Esophagus muscularis mucosa (tissue), 4 donors: ENCODE measurements around the gene UBASH3B.

ENCODE experiments used
- EP300 ChIP-seq: sonication (generic); formaldehyde crosslinking; IDR thresholded peaks from one replicate; pipeline ENCODE4 v1.6.1; 2017; ENCODE audit warnings: antibody characterized with exemption
- POLR2A ChIP-seq: fragments of 450-650 bp; IDR thresholded peaks from one replicate; pipeline ENCODE4 v1.6.1; 2017; ENCODE audit warnings: antibody characterized with exemption, moderate library complexity, mild to moderate bottlenecking, low read depth
- POLR2AphosphoS5 ChIP-seq, 2 donors: sonication (generic); formaldehyde crosslinking; IDR thresholded peaks; one replicate each; pipeline ENCODE4 v1.6.1; 2017; ENCODE audit warnings: antibody characterized with exemption in 2 of 2
- TF ChIP-seq, protein P1 (sequence below), 3 experiments: fragments of 200-600 bp in 2 of 3; fragments of 450-650 bp in 1 of 3; sonication (generic) in 2 of 3; IDR thresholded peaks; one replicate each; pipeline ENCODE4 v1.5.1; 2017 to 2019; ENCODE audit warnings: antibody characterized with exemption in 3 of 3, mild to moderate bottlenecking in 2 of 3, moderate library complexity in 1 of 3

DNA sequence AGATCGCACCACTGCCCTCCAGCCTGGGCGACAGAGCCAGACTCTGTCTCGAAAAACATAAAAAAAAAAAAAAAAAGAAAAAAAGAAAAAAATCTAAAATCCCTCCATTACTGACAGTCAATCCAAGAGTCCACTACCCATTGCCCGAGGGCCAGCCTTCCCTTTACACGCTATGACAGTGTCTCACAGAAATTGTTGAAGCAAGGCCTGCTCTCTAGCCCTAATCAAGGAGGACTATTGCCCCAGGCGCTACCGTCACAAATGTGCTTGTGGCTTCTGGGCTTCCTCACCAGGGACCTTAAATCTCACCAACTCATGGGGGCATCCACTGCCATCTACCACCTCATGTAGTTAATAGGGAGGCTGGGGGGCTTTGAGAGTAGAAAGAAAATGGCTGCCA is 49.9 kb downstream of the UBASH3B start:
- TF ChIP-seq POLR2AphosphoS5 (IDR thresholded peaks at IDR 0.05): no peak
- TF ChIP-seq, protein P1, sequence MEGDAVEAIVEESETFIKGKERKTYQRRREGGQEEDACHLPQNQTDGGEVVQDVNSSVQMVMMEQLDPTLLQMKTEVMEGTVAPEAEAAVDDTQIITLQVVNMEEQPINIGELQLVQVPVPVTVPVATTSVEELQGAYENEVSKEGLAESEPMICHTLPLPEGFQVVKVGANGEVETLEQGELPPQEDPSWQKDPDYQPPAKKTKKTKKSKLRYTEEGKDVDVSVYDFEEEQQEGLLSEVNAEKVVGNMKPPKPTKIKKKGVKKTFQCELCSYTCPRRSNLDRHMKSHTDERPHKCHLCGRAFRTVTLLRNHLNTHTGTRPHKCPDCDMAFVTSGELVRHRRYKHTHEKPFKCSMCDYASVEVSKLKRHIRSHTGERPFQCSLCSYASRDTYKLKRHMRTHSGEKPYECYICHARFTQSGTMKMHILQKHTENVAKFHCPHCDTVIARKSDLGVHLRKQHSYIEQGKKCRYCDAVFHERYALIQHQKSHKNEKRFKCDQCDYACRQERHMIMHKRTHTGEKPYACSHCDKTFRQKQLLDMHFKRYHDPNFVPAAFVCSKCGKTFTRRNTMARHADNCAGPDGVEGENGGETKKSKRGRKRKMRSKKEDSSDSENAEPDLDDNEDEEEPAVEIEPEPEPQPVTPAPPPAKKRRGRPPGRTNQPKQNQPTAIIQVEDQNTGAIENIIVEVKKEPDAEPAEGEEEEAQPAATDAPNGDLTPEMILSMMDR (IDR thresholded peaks at IDR 0.05): no peak
- TF ChIP-seq POLR2A: no peak
- no peak for TF ChIP-seq EP300
